Stimulated activated CD8-positive, alpha-beta memory T cell treated with anti-CD3 and anti-CD28 coated beads, Interleukin-4, amount 100 ng/mL, for 4 hours (primary cell): Measurements from ENCODE around the gene TSGA10.
"Not testable (repeated sequence)": the region's sequence is repeated elsewhere in the genome, so short reads cannot be mapped to it uniquely, and the experiment has no call there.

Experiments
- DNase-seq, 2 donors: peaks; one replicate each; pipeline ENCODE4 v3.0.0-alpha.2; 2020; ENCODE audit warnings: low read depth in 2 of 2, low spot score in 1 of 2

The TSGA10 gene

DNA sequence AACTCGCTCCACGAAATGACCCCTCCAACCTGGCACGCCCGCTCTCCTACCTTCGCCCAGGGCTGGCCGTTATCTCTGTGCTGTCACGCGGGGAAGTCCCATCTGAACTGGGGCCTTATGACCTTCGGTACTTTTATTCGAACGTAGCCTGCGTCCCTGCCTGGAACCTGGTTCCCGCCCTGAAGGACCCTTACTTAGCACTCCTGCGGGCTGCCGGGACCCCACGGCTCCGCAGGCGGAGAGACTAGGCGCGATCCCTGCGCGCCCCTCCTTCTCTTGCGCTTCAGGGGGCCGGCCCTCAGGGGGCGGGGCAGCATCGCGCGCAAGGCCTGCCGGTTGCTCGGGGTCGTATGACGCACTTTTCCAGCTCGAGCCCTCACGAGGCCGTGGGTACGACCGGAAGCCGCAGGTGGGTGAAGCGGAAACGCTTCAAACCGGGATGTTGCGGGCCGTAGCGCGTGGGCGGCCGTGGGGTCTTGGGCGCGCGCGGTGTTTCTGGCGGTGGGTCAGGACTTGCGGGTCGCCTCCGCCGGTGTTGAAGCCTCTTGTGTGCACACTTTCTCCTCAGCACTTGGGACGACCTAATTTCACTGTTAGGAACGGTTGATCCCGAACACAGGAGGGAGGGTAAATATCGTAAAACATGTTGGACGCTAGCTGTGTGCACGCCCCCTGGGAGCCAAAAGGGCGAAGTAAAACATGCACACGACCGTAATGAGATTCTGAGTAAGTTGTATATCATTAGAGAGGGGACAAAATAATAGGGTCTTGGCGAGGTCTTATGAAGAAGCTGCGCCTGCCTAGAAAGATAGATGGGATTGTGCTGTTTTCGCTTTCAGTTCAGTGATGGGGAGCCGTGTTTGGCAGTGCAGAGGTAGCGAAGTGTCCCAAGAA lies at the start of gene TSGA10, which contains the start of gene LIPT1:
TSGA10 (minus strand) TSS at position 300 of the 894 bp plus-strand sequence. CDS start 45,503 bp downstream, outside the sequence.
LIPT1 (plus strand) TSS at position 325 of the 894 bp plus-strand sequence. CDS start 6,991 bp downstream, outside the sequence.
- DNase-seq = peak; percentile 85 to 89

- DNase-seq = no peak
Observed at GRCh38 chr2:99201959-99202678, 47.4 kb upstream of the TSGA10 start.

- no peak for DNase-seq
Observed at GRCh38 chr2:99200076-99200800, 45.5 kb upstream of the TSGA10 start.

DNA sequence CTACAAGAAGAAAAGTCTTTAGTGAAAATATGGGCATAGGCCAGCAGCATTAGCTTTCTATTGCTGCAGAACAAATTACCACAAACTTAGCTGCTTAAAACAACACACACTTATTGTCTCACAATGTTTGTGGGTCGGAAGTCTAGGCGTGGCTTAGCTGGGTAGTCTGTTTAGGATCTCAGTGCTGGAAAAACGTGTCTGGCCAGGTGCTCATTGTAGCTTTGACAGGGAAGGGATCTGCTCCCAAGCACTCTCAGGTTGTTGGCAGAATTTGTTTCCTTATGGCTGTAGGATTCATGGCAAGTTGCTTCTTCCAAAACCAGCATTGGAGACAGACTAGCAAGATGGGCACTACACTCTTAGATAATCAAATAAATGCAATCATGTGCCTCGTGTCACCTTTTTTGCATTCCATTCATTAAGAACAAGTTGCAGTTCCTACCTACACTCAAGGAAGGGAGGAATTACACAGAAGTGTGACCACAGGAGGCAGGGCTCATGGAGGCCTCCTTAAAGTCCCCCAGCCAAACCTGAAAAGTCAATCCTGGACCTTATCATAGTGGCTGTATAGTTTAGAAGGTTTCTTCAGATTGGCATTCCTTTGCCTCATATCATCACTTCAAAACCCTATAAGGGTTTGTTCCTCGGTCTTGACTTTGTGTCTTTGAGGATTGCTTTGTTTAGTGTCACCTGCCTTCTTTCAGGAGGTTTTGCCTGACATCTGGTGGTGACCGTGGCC lies 43.5 kb upstream of the TSGA10 start:
- DNase-seq = no peak

DNA sequence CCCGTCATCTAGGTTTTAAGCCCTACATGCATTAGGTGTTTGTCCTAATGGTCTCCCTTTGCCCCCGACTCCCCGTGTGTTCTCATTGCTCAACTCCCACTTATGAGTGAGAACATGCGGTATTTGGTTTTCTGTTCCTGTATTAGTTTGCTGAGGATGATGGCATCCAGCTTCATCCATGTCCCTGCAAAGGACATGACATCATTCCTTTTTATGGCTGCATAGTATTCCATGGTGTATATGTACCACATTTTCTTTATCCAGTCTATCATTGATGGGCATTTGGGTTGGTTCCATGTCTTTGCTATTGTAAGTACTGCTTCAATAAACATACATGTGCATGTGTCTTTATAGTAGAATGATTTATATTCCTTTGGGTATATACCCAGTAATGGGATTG lies 37.6 kb upstream of the TSGA10 start:
- not testable (repeated sequence) for DNase-seq

DNA sequence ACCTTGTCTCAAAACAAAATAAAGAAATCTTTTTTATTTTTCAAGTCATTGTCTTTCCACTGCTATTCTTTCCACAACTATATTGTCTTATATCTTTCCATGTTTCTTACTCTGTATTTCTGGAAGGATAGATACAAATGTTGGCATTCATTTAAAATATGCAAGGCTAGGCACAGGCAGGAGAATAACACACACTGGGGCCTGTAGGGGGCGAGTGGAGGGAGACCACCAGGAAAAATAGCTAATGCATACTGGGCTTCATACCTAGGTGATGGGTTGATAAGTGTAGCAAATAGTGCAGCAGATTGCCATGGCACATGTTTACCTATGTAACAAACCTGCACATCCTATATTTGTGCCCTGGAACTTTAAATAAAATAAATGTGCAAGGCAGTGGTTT lies 35.8 kb upstream of the TSGA10 start:
- no peak for DNase-seq

- no peak for DNase-seq
Observed at GRCh38 chr2:99188357-99188756, 33.6 kb upstream of the TSGA10 start.

- no peak for DNase-seq
Observed at GRCh38 chr2:99187011-99187410, 32.3 kb upstream of the TSGA10 start.

GRCh38 chr2:99184811-99185210 lies 30.1 kb upstream of the TSGA10 start:
- DNase-seq = no peak

DNA sequence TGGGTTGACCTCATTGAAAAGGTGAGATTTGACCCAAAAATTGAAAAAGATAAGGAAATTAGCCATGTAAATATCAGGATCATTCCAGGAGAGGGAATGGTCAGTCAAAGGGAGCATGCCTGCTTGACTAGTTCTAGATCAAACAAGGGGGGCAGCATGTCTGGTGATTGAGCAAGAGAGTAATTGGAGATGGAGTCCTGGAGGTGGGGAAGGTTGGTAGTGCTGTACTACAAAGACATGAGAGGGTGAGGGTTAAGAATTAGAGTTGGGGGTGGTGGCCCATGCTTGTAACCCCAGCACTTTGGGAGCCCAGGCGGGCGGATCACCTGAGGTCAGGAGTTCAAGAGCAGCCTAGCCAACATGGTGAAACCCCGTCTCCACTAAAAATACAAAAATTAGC lies 28.3 kb upstream of the TSGA10 start:
- no peak for DNase-seq

GRCh38 chr2:99181624-99182000 lies 26.9 kb upstream of the TSGA10 start:
- DNase-seq = no peak

DNA sequence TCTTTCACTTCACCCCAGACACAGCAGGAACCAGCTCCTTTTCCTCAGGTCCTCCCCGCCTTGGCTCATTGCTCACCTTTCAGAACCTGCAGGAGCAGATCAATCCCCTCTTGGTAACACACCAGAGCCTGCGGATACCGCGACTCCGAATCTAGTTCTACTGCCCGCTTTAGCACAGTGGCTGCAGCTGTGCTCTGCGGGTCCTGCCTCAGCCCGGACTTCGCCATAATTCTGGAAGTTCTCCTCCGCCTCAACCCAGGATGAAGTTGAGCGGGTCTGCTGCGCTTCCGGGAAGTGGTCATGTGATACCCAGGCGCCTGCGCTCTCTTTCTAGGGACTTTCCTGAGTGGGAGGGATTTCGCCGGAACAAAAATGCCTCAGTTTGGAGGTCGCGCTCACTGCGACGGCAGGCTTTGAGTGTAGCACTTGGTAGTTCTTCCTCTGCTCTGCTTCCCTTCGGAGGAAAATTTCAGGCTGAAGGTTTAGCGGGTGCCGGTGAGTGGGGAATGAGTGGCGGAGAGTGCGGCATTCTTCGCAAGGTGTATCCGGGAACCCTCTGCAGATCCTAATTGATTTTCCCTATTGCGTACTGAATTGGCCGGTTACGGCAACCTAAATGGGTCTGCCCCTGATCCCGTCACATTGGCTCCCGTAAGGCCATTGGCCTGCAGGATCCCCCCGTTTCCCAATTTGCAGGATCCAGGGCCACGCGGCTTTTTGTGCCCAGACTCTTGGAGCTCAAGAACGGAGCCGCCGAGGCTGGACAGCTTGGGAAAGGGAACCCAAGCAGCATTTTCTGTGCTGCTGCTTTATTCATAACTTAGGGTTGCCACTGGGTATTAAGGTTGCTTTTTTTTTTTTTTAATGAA lies 26.2 kb upstream of the TSGA10 start, which contains the start of the genes MITD1 and MRPL30:
MITD1 (minus strand) TSS at position 304 of the 869 bp plus-strand sequence; CDS start at position 227, 77 bp downstream.
MRPL30 (plus strand) TSS at position 430 of the 869 bp plus-strand sequence. CDS start 5,020 bp downstream, outside the sequence.
- peak; percentile 79 to 83 for DNase-seq

DNA sequence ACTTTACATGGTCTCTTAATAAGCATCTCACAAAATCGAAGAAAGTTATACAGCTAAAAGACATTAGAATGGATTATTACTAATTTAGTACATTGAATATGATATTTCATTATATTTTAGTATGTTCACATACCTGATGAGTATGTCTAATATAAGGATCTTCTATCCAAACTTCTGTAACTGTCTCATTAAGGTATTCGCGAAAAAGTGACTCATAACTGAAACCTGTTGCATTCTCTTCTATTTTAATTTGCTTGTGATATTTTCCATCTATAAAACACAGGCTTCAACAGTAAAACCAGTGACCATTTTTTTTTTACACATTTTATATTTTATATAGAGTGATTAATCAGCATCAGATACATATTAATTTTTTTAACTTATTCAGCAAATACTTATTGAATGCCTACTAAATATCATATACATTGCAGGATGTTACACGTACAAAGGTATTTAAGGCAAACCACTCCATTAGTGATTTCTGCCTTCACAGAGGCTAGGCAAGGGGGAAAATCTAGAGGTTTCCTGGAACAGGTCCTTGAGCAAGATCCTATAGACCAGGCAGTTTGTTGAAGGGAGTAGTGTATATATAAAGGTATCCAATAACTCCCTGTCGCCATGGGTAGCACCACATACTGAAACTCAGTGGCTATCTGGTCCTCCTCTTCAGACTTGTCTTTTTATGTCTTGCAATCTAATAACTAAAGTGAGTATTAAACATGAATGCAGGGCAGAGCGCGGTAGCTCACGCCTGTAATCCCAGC lies 16.8 kb upstream of the TSGA10 start:
- no peak for DNase-seq

DNA sequence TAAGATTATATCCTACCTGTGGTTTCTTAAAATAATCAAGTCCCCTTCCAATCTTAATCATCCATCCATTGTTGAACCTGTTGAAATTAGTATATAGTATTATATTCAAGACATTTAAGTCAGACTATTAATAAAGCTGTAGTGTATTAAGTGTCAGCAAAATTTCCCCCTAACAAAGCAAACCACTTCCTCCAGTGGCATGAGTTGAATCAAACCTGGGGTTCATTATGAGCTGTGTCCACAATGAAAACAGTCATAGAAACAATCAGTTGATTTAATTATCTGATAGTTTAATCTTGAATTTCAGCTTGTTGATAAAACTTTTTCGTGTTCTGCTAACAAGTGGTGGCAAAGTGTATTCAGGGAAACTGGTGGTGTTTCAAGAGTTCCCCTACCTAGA lies 14.8 kb upstream of the TSGA10 start:
- no peak for DNase-seq

GRCh38 chr2:99166218-99166617 lies 11.5 kb upstream of the TSGA10 start:
- no peak for DNase-seq

- DNase-seq = no peak
Observed at GRCh38 chr2:99159594-99159993, 4.9 kb upstream of the TSGA10 start.

GRCh38 chr2:99158599-99158998 lies 3.9 kb upstream of the TSGA10 start:
- DNase-seq = no peak

GRCh38 chr2:99156891-99157290 lies 2.1 kb upstream of the TSGA10 start:
- DNase-seq = no peak
